ENCODE results near the gene CLBA1.

The CLBA1 gene

GRCh38 chr14:104954746-104955395 lies 30.7 kb upstream of the CLBA1 start:
- no peak for TF ChIP-seq CTCF (IDR thresholded peaks at IDR 0.05)
- no peak for TF ChIP-seq ZFX (IDR thresholded peaks at IDR 0.05; ENCODE audit: borderline replicate concordance)
- H3K27ac ChIP-seq, result no peak overlapping the region

GRCh38 chr14:104955396-104955770 lies 30.2 kb upstream of the CLBA1 start:
- no peak for TF ChIP-seq ZFX (IDR thresholded peaks at IDR 0.05; ENCODE audit: borderline replicate concordance)
- no peak overlapping the region for H3K27ac ChIP-seq

- no peak for TF ChIP-seq ZFX (IDR thresholded peaks at IDR 0.05; ENCODE audit: borderline replicate concordance)
- TF ChIP-seq CTCF (IDR thresholded peaks at IDR 0.05), result no peak
- H3K27ac ChIP-seq, result no peak overlapping the region
These were observed 29.2 kb upstream of the CLBA1 start for GRCh38 chr14:104956290-104956890.

GRCh38 chr14:104957146-104958113 lies 28.2 kb upstream of the CLBA1 start:
- TF ChIP-seq ZFX (IDR thresholded peaks at IDR 0.05; ENCODE audit: borderline replicate concordance), result no peak
- TF ChIP-seq CTCF (IDR thresholded peaks at IDR 0.05), result no peak

GRCh38 chr14:104964546-104964945 lies 21.0 kb upstream of the CLBA1 start:
- no peak overlapping the region for H3K27ac ChIP-seq
- TF ChIP-seq ZFX (IDR thresholded peaks at IDR 0.05; ENCODE audit: borderline replicate concordance) (no peak), CTCF (IDR thresholded peaks at IDR 0.05) (no peak)

More at GRCh38 chr14:104957146-104958113, 28.2 kb upstream of the CLBA1 start:
- H3K27ac ChIP-seq, result no peak overlapping the region

- no peak overlapping the region for H3K27ac ChIP-seq
- TF ChIP-seq ZFX (IDR thresholded peaks at IDR 0.05; ENCODE audit: borderline replicate concordance) (no peak), CTCF (IDR thresholded peaks at IDR 0.05) (no peak)
These were observed 19.9 kb upstream of the CLBA1 start for GRCh38 chr14:104965561-104966231.

- no peak overlapping the region for H3K27ac ChIP-seq
- TF ChIP-seq CTCF (IDR thresholded peaks at IDR 0.05) (no peak), ZFX (IDR thresholded peaks at IDR 0.05; ENCODE audit: borderline replicate concordance) (no peak)
These were observed 19.2 kb upstream of the CLBA1 start for GRCh38 chr14:104966261-104966865.

Data from 22Rv1 (cell line).